Hepatocyte (in vitro differentiated cells): Measurements from ENCODE around the gene SETD1A. TPM values are rescaled to one million over a fixed set of nuclear protein-coding genes. Genes with fewer than 3 reads are reported as not detected.

Experiments used
- DNase-seq: peaks from one replicate; pipeline ENCODE4 v3.0.0-alpha.2; 2016; ENCODE audit warnings: low spot score
- H2AFZ ChIP-seq: fragments of 200-600 bp; sonication (generic); 2 replicates; pipeline ENCODE4 v1.6.0; 2016; ENCODE audit warnings: antibody characterized with exemption, mild to moderate bottlenecking
- H3K27ac ChIP-seq: fragments of 200-600 bp; sonication (generic); 2 replicates; pipeline ENCODE4 v1.5.1; 2016; ENCODE audit warnings: mild to moderate bottlenecking
- H3K27me3 ChIP-seq: fragments of 200-600 bp; sonication (generic); 2 replicates; pipeline ENCODE4 v1.6.1; 2016
- H3K36me3 ChIP-seq: fragments of 200-600 bp; sonication (generic); replicated peaks from 2 replicates; pipeline ENCODE4 v1.5.1; 2016; ENCODE audit warnings: low read depth; ENCODE audit not compliant: insufficient read depth
- H3K4me1 ChIP-seq: fragments of 200-600 bp; sonication (generic); 2 replicates; pipeline ENCODE4 v1.5.1; 2016; ENCODE audit warnings: mild to moderate bottlenecking, moderate library complexity; ENCODE audit not compliant: insufficient read depth
- H3K4me2 ChIP-seq: fragments of 200-600 bp; sonication (generic); 2 replicates; pipeline ENCODE4 v1.6.0; 2016
- H3K4me3 ChIP-seq: fragments of 200-600 bp; sonication (generic); 2 replicates; pipeline ENCODE4 v1.5.1; 2016; ENCODE audit warnings: mild to moderate bottlenecking
- H3K79me2 ChIP-seq: fragments of 200-600 bp; sonication (generic); 2 replicates; pipeline ENCODE4 v1.6.0; 2017; ENCODE audit warnings: mild to moderate bottlenecking
- H3K9me2 ChIP-seq: fragments of 200-600 bp; sonication (generic); replicated peaks from 2 replicates; pipeline ENCODE4 v1.6.0; 2017; ENCODE audit warnings: mild to moderate bottlenecking; ENCODE audit not compliant: insufficient read depth
- H3K9me3 ChIP-seq: fragments of 200-600 bp; sonication (generic); 2 replicates; pipeline ENCODE4 v1.5.1; 2016; ENCODE audit warnings: low read depth, mild to moderate bottlenecking
- H4K20me1 ChIP-seq: fragments of 200-600 bp; sonication (generic); 2 replicates; pipeline ENCODE4 v1.6.0; 2016; ENCODE audit warnings: mild to moderate bottlenecking; ENCODE audit not compliant: insufficient read depth, poor library complexity, severe bottlenecking
- CTCF ChIP-seq: fragments of 200-600 bp; sonication (generic); IDR thresholded peaks from 2 replicates; pipeline ENCODE4 v1.5.1; 2016; ENCODE audit warnings: antibody characterized with exemption, mild to moderate bottlenecking; ENCODE audit not compliant: poor library complexity
- EZH2 ChIP-seq: fragments of 200-600 bp; sonication (generic); IDR thresholded peaks from 2 replicates; pipeline ENCODE4 v1.6.1; 2016; ENCODE audit warnings: antibody characterized with exemption, mild to moderate bottlenecking, borderline replicate concordance
- EZH2phosphoT487 ChIP-seq: fragments of 200-600 bp; sonication (generic); IDR thresholded peaks from one replicate; pipeline ENCODE4 v1.6.1; 2018; ENCODE audit warnings: antibody characterized with exemption, mild to moderate bottlenecking, low read depth, moderate library complexity; ENCODE audit not compliant: unreplicated experiment, severe bottlenecking
- WGBS: methylation state at CpG from one replicate; pipeline ENCODE4 v1.1.6; 2016; ENCODE audit warnings: low lambda C conversion rate; ENCODE audit errors: missing lambda C conversion rate; 5-methylcytosine and 5-hydroxymethylcytosine counted together
- polyA plus RNA-seq: library from polyadenylated mRNA; unstranded; fragments of >200 nt; fragmentation: Nextera tagmentation; extraction: Ambion mirVana; gene quantifications from 2 replicates; pipeline ENCODE4 v1.2.1, GENCODE V29; 2016
- total RNA-seq: library from RNA; depleted of rRNA; stranded (reverse); fragments of >200 nt; gene quantifications from 2 replicates; pipeline ENCODE4 v1.2.3, GENCODE V29; 2014

SETD1A gene
- total and polyA plus RNA-seq, 2 experiments from 2014 or later, result 2.2 to 2.7 TPM

- H3K9me2 ChIP-seq, result no peaks in the 10 kb centered on the region
- WGBS, result no CpG with 5 or more reads among the region's 31 CpGs
- peak within 1 kb of the TSS; percentile 93 for H3K4me2 ChIP-seq
- peak; percentile 57 for DNase-seq
- peaks cover 3% of the 10 kb centered on the region for H4K20me1 ChIP-seq
- H3K27me3 ChIP-seq, result no peaks in the 10 kb centered on the region
- H3K79me2 ChIP-seq, result peaks cover 20% of the 10 kb centered on the region
- no peaks in the 10 kb centered on the region for H3K9me3 ChIP-seq
- TF ChIP-seq CTCF (no peak), EZH2 (no peak), EZH2phosphoT487 (no peak)
- H3K27ac ChIP-seq, result peak within 1 kb of the TSS; percentile 91
- no peaks in the 10 kb centered on the region for H3K36me3 ChIP-seq
- peak within 1 kb of the TSS; percentile 71 for H3K4me3 ChIP-seq
- peak within 1 kb of the TSS; percentile 26 for H2AFZ ChIP-seq
- H3K4me1 ChIP-seq, result peaks cover 5% of the 10 kb centered on the region
Measured at GRCh38 chr16:30923554-30924075, 33.9 kb upstream of the SETD1A start, which contains the start of gene FBXL19. TSS of gene FBXL19 (plus strand) at chr16:30923572. CDS start at chr16:30925755, 2,183 bp downstream.

- H3K9me2 ChIP-seq, result no peaks in the 10 kb centered on the region
- H4K20me1 ChIP-seq, result peaks cover 3% of the 10 kb centered on the region
- peak overlapping the region; percentile 93 for H3K4me2 ChIP-seq
- H3K27ac ChIP-seq, result peak overlapping the region; percentile 32
- H3K4me1 ChIP-seq, result peaks cover 5% of the 10 kb centered on the region
- H3K36me3 ChIP-seq, result no peaks in the 10 kb centered on the region
- H3K27me3 ChIP-seq, result no peaks in the 10 kb centered on the region
- WGBS, result 4% methylated on average over 10 of the region's 53 CpGs
- H3K4me3 ChIP-seq, result peak overlapping the region; percentile 71
- H3K9me3 ChIP-seq, result no peaks in the 10 kb centered on the region
- H3K79me2 ChIP-seq, result peaks cover 20% of the 10 kb centered on the region
- peak; percentile 38 for DNase-seq
- TF ChIP-seq EZH2phosphoT487 (no peak), EZH2 (no peak), CTCF (no peak)
- no peak overlapping the region for H2AFZ ChIP-seq
Measured at GRCh38 chr16:30924076-30924912, 33.3 kb upstream of the SETD1A start.

- no peaks in the 10 kb centered on the region for H3K36me3 ChIP-seq
- H4K20me1 ChIP-seq, result peaks cover 3% of the 10 kb centered on the region
- H3K27ac ChIP-seq, result no peak overlapping the region
- TF ChIP-seq EZH2phosphoT487, result no peak
- no peak for TF ChIP-seq CTCF
- no peak for TF ChIP-seq EZH2
- no peaks in the 10 kb centered on the region for H3K9me2 ChIP-seq
- H2AFZ ChIP-seq, result no peak overlapping the region
- H3K4me1 ChIP-seq, result peaks cover 5% of the 10 kb centered on the region
- no peaks in the 10 kb centered on the region for H3K27me3 ChIP-seq
- peak overlapping the region; percentile 93 for H3K4me2 ChIP-seq
- peak overlapping the region; percentile 71 for H3K4me3 ChIP-seq
- WGBS, result 71% methylated on average over 10 of the region's 11 CpGs
- peaks cover 20% of the 10 kb centered on the region for H3K79me2 ChIP-seq
- H3K9me3 ChIP-seq, result no peaks in the 10 kb centered on the region
- DNase-seq, result peak; percentile 8
Measured at GRCh38 chr16:30924913-30925631, 32.5 kb upstream of the SETD1A start.
